IPS-15b (cell line): Measurements from ENCODE around the gene DYNC2H1.

Experiments
- H3K27me3 ChIP-seq: one replicate; pipeline ENCODE4 v1.6.1; 2013; ENCODE audit warnings: low read length; ENCODE audit not compliant: control insufficient read depth, insufficient read depth
- H3K36me3 ChIP-seq: one replicate; pipeline ENCODE4 v1.6.1; 2013; ENCODE audit warnings: low read length; ENCODE audit not compliant: control insufficient read depth, insufficient read depth
- H3K4me1 ChIP-seq: one replicate; pipeline ENCODE4 v1.6.1; 2013; ENCODE audit warnings: mild to moderate bottlenecking, low read length; ENCODE audit not compliant: control insufficient read depth, insufficient read depth
- H3K4me3 ChIP-seq: one replicate; pipeline ENCODE4 v1.5.1; 2013; ENCODE audit warnings: low read depth, low read length
- H3K9ac ChIP-seq: one replicate; pipeline ENCODE4 v1.6.1; 2013; ENCODE audit warnings: low read depth, mild to moderate bottlenecking, low read length
- H3K9me3 ChIP-seq: one replicate; pipeline ENCODE4 v1.6.1; 2013; ENCODE audit warnings: mild to moderate bottlenecking, low read length; ENCODE audit not compliant: control insufficient read depth, insufficient read depth

The DYNC2H1 gene

GRCh38 chr11:103085758-103086365 lies 23.4 kb upstream of the DYNC2H1 start:
- H3K27me3 ChIP-seq = no peaks in the 10 kb centered on the region
- H3K9me3 ChIP-seq = no peaks in the 10 kb centered on the region
- H3K4me3 ChIP-seq = no peak overlapping the region
- no peak overlapping the region for H3K9ac ChIP-seq
- peaks cover 4% of the 10 kb centered on the region for H3K4me1 ChIP-seq
- H3K36me3 ChIP-seq = peaks cover 4% of the 10 kb centered on the region

- Histone ChIP-seq H3K4me1 (peaks cover 4% of the 10 kb centered on the region), H3K4me3 (no peak overlapping the region), H3K9ac (no peak overlapping the region), H3K9me3 (no peaks in the 10 kb centered on the region), H3K36me3 (peaks cover 4% of the 10 kb centered on the region), H3K27me3 (no peaks in the 10 kb centered on the region)
Measured at GRCh38 chr11:103086461-103086860, 22.8 kb upstream of the DYNC2H1 start.

GRCh38 chr11:103091064-103091800 lies 18.0 kb upstream of the DYNC2H1 start:
- peaks cover 7% of the 10 kb centered on the region for H3K27me3 ChIP-seq
- H3K36me3 ChIP-seq = peaks cover 4% of the 10 kb centered on the region
- no peaks in the 10 kb centered on the region for H3K9me3 ChIP-seq
- H3K9ac ChIP-seq = peak overlapping the region; percentile 92
- H3K4me3 ChIP-seq = peak overlapping the region; percentile 93
- peaks cover 4% of the 10 kb centered on the region for H3K4me1 ChIP-seq

GRCh38 chr11:103091801-103092524 lies 17.3 kb upstream of the DYNC2H1 start, which contains the start of gene DCUN1D5:
DCUN1D5 (minus strand) TSS chr11:103092160; CDS start chr11:103091872, 288 bp downstream.
- H3K36me3 ChIP-seq = peaks cover 3% of the 10 kb centered on the region

GRCh38 chr11:103097279-103097678 lies 11.9 kb upstream of the DYNC2H1 start:
- Histone ChIP-seq H3K4me1 (peaks cover 3% of the 10 kb centered on the region), H3K9me3 (no peaks in the 10 kb centered on the region), H3K36me3 (no peaks in the 10 kb centered on the region), H3K4me3 (no peak overlapping the region), H3K9ac (no peak overlapping the region), H3K27me3 (peaks cover 7% of the 10 kb centered on the region)

More at GRCh38 chr11:103091801-103092524, 17.3 kb upstream of the DYNC2H1 start, which contains the start of gene DCUN1D5:
- Histone ChIP-seq H3K4me3 (peak within 1 kb of the TSS; percentile 93), H3K4me1 (peaks cover 4% of the 10 kb centered on the region), H3K9me3 (no peaks in the 10 kb centered on the region), H3K9ac (peak within 1 kb of the TSS; percentile 92), H3K27me3 (peaks cover 7% of the 10 kb centered on the region)

GRCh38 chr11:103109818-103110388 lies 677 bp downstream of the DYNC2H1 start:
- Histone ChIP-seq H3K9ac (peak overlapping the region; percentile 51), H3K27me3 (no peaks in the 10 kb centered on the region), H3K9me3 (no peaks in the 10 kb centered on the region), H3K4me3 (peak overlapping the region; percentile 87), H3K36me3 (no peaks in the 10 kb centered on the region), H3K4me1 (no peaks in the 10 kb centered on the region)

GRCh38 chr11:103110391-103110790 lies 1.2 kb downstream of the DYNC2H1 start:
- Histone ChIP-seq H3K36me3 (no peaks in the 10 kb centered on the region), H3K4me3 (peak overlapping the region; percentile 87), H3K9ac (no peak overlapping the region), H3K27me3 (no peaks in the 10 kb centered on the region), H3K9me3 (no peaks in the 10 kb centered on the region), H3K4me1 (no peaks in the 10 kb centered on the region)

GRCh38 chr11:103111400-103111799 lies 2.2 kb downstream of the DYNC2H1 start:
- no peaks in the 10 kb centered on the region for H3K4me1 ChIP-seq
- H3K9ac ChIP-seq = no peak overlapping the region
- no peaks in the 10 kb centered on the region for H3K9me3 ChIP-seq
- H3K4me3 ChIP-seq = no peak overlapping the region
- H3K27me3 ChIP-seq = no peaks in the 10 kb centered on the region
- no peaks in the 10 kb centered on the region for H3K36me3 ChIP-seq

- Histone ChIP-seq H3K36me3 (no peaks in the 10 kb centered on the region), H3K9me3 (no peaks in the 10 kb centered on the region), H3K4me1 (no peaks in the 10 kb centered on the region), H3K27me3 (no peaks in the 10 kb centered on the region), H3K4me3 (no peak overlapping the region), H3K9ac (no peak overlapping the region)
Measured at GRCh38 chr11:103112364-103112763, 3.1 kb downstream of the DYNC2H1 start.

- Histone ChIP-seq H3K27me3 (no peaks in the 10 kb centered on the region), H3K9ac (no peak overlapping the region), H3K36me3 (no peaks in the 10 kb centered on the region), H3K4me3 (no peak overlapping the region), H3K4me1 (no peaks in the 10 kb centered on the region), H3K9me3 (no peaks in the 10 kb centered on the region)
Measured at GRCh38 chr11:103114836-103115235, 5.6 kb downstream of the DYNC2H1 start.

- Histone ChIP-seq H3K4me3 (no peak overlapping the region), H3K9ac (no peak overlapping the region), H3K9me3 (no peaks in the 10 kb centered on the region), H3K27me3 (no peaks in the 10 kb centered on the region), H3K36me3 (no peaks in the 10 kb centered on the region), H3K4me1 (no peaks in the 10 kb centered on the region)
Measured at GRCh38 chr11:103125462-103125861, 16.2 kb downstream of the DYNC2H1 start.
